Measurements from ENCODE around the gene NLE1.
A peak's percentile ranks its signal among the peaks of the same experiment; 100 is the strongest.

NLE1 gene

DNA sequence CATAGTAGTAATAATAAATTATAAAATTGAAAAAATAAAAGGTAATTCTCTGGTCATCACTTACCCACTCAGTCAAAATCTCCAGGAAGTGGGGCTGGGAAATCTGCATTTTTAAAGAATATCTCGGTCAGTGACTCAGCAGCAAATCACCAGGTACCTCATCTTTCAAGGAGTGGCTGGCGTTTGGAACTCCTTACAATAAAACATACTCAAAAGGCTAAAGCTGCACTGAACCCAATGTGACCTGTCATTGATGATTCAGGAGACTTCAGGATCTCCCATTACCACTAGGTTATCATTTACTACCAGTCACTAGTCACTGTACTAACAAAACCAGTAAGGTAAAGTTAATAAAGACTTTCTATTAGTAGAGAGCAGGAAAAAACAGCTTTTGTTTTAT lies 57.1 kb downstream of the NLE1 start:
- TF ChIP-seq, protein P1, sequence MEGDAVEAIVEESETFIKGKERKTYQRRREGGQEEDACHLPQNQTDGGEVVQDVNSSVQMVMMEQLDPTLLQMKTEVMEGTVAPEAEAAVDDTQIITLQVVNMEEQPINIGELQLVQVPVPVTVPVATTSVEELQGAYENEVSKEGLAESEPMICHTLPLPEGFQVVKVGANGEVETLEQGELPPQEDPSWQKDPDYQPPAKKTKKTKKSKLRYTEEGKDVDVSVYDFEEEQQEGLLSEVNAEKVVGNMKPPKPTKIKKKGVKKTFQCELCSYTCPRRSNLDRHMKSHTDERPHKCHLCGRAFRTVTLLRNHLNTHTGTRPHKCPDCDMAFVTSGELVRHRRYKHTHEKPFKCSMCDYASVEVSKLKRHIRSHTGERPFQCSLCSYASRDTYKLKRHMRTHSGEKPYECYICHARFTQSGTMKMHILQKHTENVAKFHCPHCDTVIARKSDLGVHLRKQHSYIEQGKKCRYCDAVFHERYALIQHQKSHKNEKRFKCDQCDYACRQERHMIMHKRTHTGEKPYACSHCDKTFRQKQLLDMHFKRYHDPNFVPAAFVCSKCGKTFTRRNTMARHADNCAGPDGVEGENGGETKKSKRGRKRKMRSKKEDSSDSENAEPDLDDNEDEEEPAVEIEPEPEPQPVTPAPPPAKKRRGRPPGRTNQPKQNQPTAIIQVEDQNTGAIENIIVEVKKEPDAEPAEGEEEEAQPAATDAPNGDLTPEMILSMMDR (IDR thresholded peaks at IDR 0.05; ENCODE audit: low read depth, low read length), result no peak
- in situ Hi-C loops (cut with HindIII; ENCODE audit: low sequenced_read_pairs), result no loop called here
- H3K4me3 ChIP-seq (ENCODE audit: low read depth, low read length), result no peak overlapping the region
- peak; percentile 55 for DNase-seq (ENCODE audit: low read depth, low spot score)

DNA sequence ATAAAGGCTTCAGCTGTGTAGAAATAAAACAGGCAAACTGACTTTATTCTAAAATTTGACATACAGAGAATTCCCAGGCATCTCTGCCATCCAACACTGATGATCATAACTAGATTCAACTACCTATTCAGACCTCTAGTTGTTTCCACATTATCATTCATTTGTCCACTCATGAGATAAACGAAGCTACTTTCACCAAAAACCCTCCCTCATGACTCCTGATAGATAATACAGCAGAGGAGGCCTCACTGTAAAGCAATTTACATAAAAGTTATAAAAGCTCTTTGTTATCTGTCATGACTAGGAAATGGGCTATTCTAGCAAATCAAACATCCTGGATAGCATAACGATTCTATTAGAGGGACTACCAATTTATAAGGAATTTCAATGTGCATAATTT lies 59.0 kb downstream of the NLE1 start:
- no peak for DNase-seq (ENCODE audit: low read depth, low spot score)
- in situ Hi-C loops (cut with HindIII; ENCODE audit: low sequenced_read_pairs), result no loop called here
- no peak overlapping the region for H3K4me3 ChIP-seq (ENCODE audit: low read depth, low read length)
- TF ChIP-seq, protein P1 (IDR thresholded peaks at IDR 0.05; ENCODE audit: low read depth, low read length), result no peak

DNA sequence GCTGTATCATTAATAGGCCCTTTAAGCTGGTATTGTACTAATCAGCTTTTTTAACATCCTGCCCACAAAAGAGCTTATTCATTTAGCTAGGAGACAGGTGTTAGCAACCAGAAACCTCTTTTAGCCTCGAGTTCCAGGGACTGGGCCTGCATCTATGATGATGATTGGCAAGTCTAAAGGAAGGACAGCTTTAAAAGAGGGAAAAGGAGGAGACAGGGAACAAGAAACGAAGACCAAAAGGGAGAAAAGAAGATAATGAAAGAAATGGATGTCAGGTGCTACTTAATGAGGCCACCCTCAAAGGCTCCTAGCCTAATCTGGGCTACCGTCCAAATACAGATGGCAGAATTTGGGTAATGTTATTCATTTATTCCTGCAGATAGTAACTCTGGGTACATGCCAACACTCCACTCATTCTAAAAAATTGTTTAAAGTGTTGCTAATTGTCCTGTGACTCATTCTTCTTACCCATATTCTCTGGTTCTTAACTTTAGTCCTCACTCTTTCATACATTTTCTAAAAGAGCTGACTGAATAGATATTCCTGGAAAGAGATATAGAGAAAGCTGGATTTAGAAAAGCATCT lies 59.9 kb downstream of the NLE1 start:
- DNase-seq (ENCODE audit: low read depth, low spot score), result peak; percentile 77
- in situ Hi-C loops (cut with HindIII; ENCODE audit: low sequenced_read_pairs), result no loop called here
- H3K4me3 ChIP-seq (ENCODE audit: low read depth, low read length), result no peak overlapping the region
- TF ChIP-seq, protein P1 (IDR thresholded peaks at IDR 0.05; ENCODE audit: low read depth, low read length), result no peak

DNA sequence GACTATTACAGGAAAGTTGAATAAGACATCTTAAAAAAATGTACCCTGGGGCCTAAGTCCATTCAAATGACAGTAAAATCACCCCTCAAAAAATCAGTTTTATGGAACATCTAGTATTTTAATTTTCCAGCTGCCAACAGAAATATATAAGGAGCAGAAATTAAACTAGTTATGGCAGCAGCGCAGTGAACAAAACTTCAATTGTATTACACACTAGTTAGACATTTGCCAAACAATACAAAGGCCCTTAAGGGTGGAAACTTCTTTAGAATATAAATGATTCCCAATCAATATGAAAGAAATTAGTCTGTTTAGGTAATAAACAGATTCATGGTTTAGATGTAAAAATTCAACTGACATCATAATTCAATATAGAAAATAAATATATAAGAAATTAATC lies 60.5 kb downstream of the NLE1 start:
- H3K4me3 ChIP-seq (ENCODE audit: low read depth, low read length), result no peak overlapping the region
- TF ChIP-seq, protein P1 (IDR thresholded peaks at IDR 0.05; ENCODE audit: low read depth, low read length), result no peak
- in situ Hi-C loops (cut with HindIII; ENCODE audit: low sequenced_read_pairs), result no loop called here
- no peak for DNase-seq (ENCODE audit: low read depth, low spot score)

DNA sequence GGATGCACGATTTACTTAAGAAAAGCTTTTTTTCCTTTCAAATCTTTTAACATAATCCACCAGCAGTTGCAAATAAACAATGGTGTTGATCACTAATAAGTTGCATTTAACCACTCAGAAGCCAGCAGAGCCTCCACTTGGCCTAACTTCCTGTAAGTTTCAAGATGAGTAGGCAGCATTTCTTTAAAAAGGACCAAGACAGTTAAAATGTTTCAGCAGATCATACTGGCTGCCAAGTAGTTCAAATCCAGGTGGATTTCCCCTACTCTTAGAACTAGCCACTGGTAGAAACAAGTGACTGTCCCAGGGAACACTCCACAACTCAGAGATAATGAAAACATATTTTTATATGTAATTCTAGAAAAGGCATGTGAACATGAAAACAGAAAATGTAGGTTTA lies 61.6 kb downstream of the NLE1 start:
- TF ChIP-seq, protein P1 (IDR thresholded peaks at IDR 0.05; ENCODE audit: low read depth, low read length), result no peak
- no peak overlapping the region for H3K4me3 ChIP-seq (ENCODE audit: low read depth, low read length)
- in situ Hi-C loops (cut with HindIII; ENCODE audit: low sequenced_read_pairs), result no loop called here
- DNase-seq (ENCODE audit: low read depth, low spot score), result no peak

DNA sequence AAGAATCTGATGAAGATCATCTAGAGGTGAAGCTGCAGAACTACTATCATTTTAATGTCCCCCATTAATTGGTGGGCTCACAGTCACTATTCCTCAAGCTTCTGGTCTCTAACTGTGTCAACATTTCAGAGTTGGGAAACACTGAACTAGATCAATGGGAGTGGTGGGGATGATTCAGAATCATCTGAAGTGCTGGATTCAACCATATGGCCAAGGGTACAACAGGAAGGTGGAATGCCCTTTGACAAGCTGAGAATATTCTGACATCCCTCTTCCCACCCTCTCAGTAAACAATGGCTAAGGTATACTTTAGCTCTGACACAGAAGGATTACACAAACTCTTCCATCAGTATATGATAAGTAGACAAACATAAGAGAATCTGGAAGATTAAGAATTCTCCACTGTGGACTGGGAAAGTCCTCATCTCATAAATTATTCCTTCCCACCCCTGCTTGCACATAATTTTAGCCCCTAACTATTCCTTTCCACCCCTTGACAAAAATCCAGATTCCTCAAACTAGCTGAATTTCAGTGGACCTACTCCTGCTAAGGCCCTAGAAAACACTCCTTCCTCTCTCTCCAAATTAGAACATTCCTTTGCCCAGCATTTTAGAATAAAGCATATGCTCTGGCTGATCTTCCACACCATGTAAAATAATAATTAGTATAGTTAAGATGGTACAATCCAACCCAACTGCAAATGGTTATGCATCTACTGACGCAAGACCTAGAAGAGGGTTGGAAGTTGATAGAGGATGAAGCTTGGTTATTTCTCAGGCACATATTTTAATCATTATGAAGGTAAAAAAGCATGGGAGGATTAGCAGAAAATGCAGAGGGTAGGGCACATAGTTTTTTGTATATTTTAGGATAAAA lies 62.3 kb downstream of the NLE1 start:
- H3K4me3 ChIP-seq (ENCODE audit: low read depth, low read length), result no peak overlapping the region
- in situ Hi-C loops (cut with HindIII; ENCODE audit: low sequenced_read_pairs), result no loop called here
- no peak for DNase-seq (ENCODE audit: low read depth, low spot score)
- TF ChIP-seq, protein P1 (IDR thresholded peaks at IDR 0.05; ENCODE audit: low read depth, low read length), result no peak
